HepG2 (cell line): ENCODE results near the gene SLC22A23. TPM values are rescaled to one million over a fixed set of nuclear protein-coding genes. Genes with fewer than 3 reads are reported as not detected.

Experiments
- ADNP ChIP-seq: sonication (generic); formaldehyde crosslinking; IDR thresholded peaks from 2 replicates; pipeline ENCODE4 v1.4.0; 2020; ENCODE audit warnings: missing genetic modification reagents
- ARHGAP35 ChIP-seq: sonication (generic); formaldehyde crosslinking; IDR thresholded peaks from 2 replicates; pipeline ENCODE4 v1.9.0; 2022; ENCODE audit warnings: mild to moderate bottlenecking, inconsistent platforms, moderate library complexity, missing genetic modification reagents, borderline replicate concordance
- DDIT3 ChIP-seq: sonication (generic); formaldehyde crosslinking; IDR thresholded peaks from 2 replicates; pipeline ENCODE4 v1.4.0; 2020; ENCODE audit warnings: mild to moderate bottlenecking, missing genetic modification reagents
- FOXK1 ChIP-seq: sonication (generic); formaldehyde crosslinking; IDR thresholded peaks from 2 replicates; pipeline ENCODE4 v1.4.0; 2020; ENCODE audit warnings: low read depth, missing genetic modification reagents, borderline replicate concordance
- HOXA3 ChIP-seq: sonication (generic); formaldehyde crosslinking; IDR thresholded peaks from 2 replicates; pipeline ENCODE4 v1.5.0; 2020; ENCODE audit warnings: missing genetic modification reagents
- KDM3A ChIP-seq: IDR thresholded peaks from 2 replicates; pipeline ENCODE4 v1.6.1; 2018; ENCODE audit warnings: low read depth, missing compliant biosample characterization
- KLF9 ChIP-seq: IDR thresholded peaks from 2 replicates; pipeline ENCODE4 v1.6.1; 2016; ENCODE audit warnings: low read depth
- MBD4 ChIP-seq: IDR thresholded peaks from 2 replicates; pipeline ENCODE4 v1.6.1; 2012; ENCODE audit warnings: low read length, inconsistent platforms, borderline replicate concordance
- NFYB ChIP-seq: sonication (generic); formaldehyde crosslinking; IDR thresholded peaks from 2 replicates; pipeline ENCODE4 v1.4.0; 2020; ENCODE audit warnings: missing genetic modification reagents
- NFYC ChIP-seq: IDR thresholded peaks from 2 replicates; pipeline ENCODE4 v1.6.1; 2016; ENCODE audit warnings: missing genetic modification reagents, missing compliant biosample characterization
- NKX3-1 ChIP-seq: sonication (generic); formaldehyde crosslinking; IDR thresholded peaks from 2 replicates; pipeline ENCODE4 v1.5.0; 2020; ENCODE audit warnings: missing genetic modification reagents
- NONO ChIP-seq, 2 experiments: fragments of 450-650 bp in 1 of 2; sonication (generic) in 1 of 2; formaldehyde crosslinking in 1 of 2; IDR thresholded peaks in 1 of 2; conservative IDR thresholded peaks in 1 of 2; 2 replicates each; pipeline versions ENCODE4 v1.6.1 to v1.8.0; 2017 to 2022; ENCODE audit warnings: mild to moderate bottlenecking in 1 of 2, missing genetic modification reagents in 1 of 2, moderate library complexity in 1 of 2
- PHF21A ChIP-seq: sonication (generic); formaldehyde crosslinking; IDR thresholded peaks from 2 replicates; pipeline ENCODE4 v1.5.0; 2020; ENCODE audit warnings: mild to moderate bottlenecking, missing genetic modification reagents
- SALL1 ChIP-seq: sonication (generic); formaldehyde crosslinking; IDR thresholded peaks from 2 replicates; pipeline ENCODE4 v1.8.0; 2022; ENCODE audit warnings: mild to moderate bottlenecking, missing genetic modification reagents
- SAP130 ChIP-seq: IDR thresholded peaks from 2 replicates; pipeline ENCODE4 v1.6.1; 2016; ENCODE audit warnings: low read depth
- SKIL ChIP-seq: sonication (generic); formaldehyde crosslinking; IDR thresholded peaks from 2 replicates; pipeline ENCODE4 v1.8.0; 2022; ENCODE audit warnings: missing genetic modification reagents, mild to moderate bottlenecking, moderate library complexity, borderline replicate concordance
- ZKSCAN5 ChIP-seq: sonication (generic); formaldehyde crosslinking; IDR thresholded peaks from 2 replicates; pipeline ENCODE4 v1.5.1; 2020; ENCODE audit warnings: mild to moderate bottlenecking, missing genetic modification reagents
- ZNF124 ChIP-seq: sonication (generic); formaldehyde crosslinking; IDR thresholded peaks from 2 replicates; pipeline ENCODE4 v1.4.0; 2020; ENCODE audit warnings: missing genetic modification reagents
- ZNF205 ChIP-seq: IDR thresholded peaks from 2 replicates; pipeline ENCODE4 v1.6.1; 2018; ENCODE audit warnings: missing biosample characterization, missing genetic modification reagents
- ZNF292 ChIP-seq: sonication (generic); formaldehyde crosslinking; IDR thresholded peaks from 2 replicates; pipeline ENCODE4 v1.8.1; 2022; ENCODE audit warnings: mild to moderate bottlenecking, low read depth, missing genetic modification reagents, borderline replicate concordance
- ZNF451 ChIP-seq: sonication (generic); formaldehyde crosslinking; IDR thresholded peaks from 2 replicates; pipeline ENCODE4 v1.5.0; 2020; ENCODE audit warnings: mild to moderate bottlenecking, missing genetic modification reagents
- ZNF75D ChIP-seq: sonication (generic); formaldehyde crosslinking; IDR thresholded peaks from 2 replicates; pipeline ENCODE4 v1.8.1; 2023; ENCODE audit warnings: missing genetic modification reagents, mild to moderate bottlenecking, borderline replicate concordance
- polyA plus RNA-seq, 8 experiments: library from polyadenylated mRNA; depleted of rRNA in 3 of 8; stranded (reverse) in 7 of 8; unstranded in 1 of 8; fragments of >200 nt; fragmentation: Illumina TruSeq in 4 of 8; extraction: Trizol in 4 of 8; gene quantifications; 2 replicates each; pipeline versions ENCODE4 v1.2.1 to v1.2.3, GENCODE V29; 2011 to 2016; ENCODE audit warnings: low read depth in 4 of 8, missing spikeins in 1 of 8, mixed read lengths in 1 of 8; ENCODE audit not compliant: insufficient read depth in 1 of 8
- total RNA-seq, 5 experiments: library from RNA; depleted of rRNA; stranded (reverse); fragments of >200 nt; fragmentation: Illumina TruSeq; extraction: Trizol; gene quantifications; 2 replicates each; pipeline ENCODE4 v1.2.3, GENCODE V29; 2016; ENCODE audit warnings: low read depth in 1 of 5
- TF ChIP-seq, protein P1 (sequence below): sonication (generic); formaldehyde crosslinking; IDR thresholded peaks from 2 replicates; pipeline ENCODE4 v1.4.0; 2020; ENCODE audit warnings: mild to moderate bottlenecking, missing genetic modification reagents
- TF ChIP-seq, protein P2 (sequence below): sonication (generic); formaldehyde crosslinking; IDR thresholded peaks from 2 replicates; pipeline ENCODE4 v1.4.0; 2020; ENCODE audit warnings: missing genetic modification reagents

The SLC22A23 gene
- total and polyA plus RNA-seq, 2 of the 13 experiments (the other 11 are each of a cell fraction or from before 2014, with no cell fraction given), result 11.8 to 17.5 TPM

DNA sequence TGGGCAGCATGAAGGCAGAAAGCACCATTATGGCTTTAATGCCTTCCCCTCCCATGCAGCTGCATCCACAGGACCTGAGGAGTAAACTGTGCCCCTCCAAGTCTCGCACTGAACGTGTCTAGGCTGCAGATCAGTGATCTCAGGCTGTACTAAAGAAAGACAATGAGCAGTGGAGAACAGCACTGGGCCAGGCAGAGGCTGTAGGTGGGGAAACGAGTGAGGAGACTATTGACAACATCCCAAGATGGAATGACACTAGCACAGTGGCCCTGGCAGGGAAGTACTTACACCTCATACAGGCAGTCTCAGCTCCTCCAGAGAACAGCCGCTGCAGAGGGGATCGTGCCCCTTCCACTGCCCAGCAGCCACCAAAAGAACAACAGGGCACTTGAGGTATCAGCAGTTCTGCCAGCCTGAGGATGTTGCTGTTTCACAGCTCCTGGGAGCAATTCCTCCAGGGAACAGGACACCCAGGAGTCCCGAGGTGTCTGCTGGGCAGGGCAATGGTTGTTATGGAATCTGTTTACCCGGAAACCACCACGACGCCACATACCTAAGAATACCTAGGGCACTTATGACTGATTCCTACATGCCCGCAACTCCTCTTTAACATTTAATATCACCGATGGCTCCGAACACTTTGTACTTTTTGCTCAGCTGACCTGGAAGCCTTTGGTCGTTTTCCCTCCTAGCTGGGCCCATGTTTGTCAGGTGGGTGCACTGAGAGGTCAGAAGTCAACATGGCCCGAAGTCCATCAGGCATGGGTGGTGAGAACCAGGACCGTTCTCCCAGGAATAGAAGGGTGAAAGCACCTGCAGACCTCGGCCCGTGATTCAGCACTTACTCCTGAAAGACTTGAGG lies 79.1 kb downstream of the SLC22A23 start (continued):
- TF ChIP-seq ZNF75D (CRISPR knock-in tag) (no peak), ADNP (CRISPR knock-in tag) (no peak), NKX3-1 (no peak), ARHGAP35 (0 out of 2 replicates have a peak, but pooled peaks have one; percentile 20), KDM3A (CRISPR knock-in tag) (0 out of 2 replicates have a peak, but pooled peaks have one; percentile 54), NFYC (CRISPR knock-in tag) (0 out of 2 replicates have a peak, but pooled peaks have one; percentile 32), SALL1 (CRISPR knock-in tag) (peak; percentile 94), FOXK1 (peak; percentile 71; the same call in 1 of the 2 replicates), SKIL (CRISPR knock-in tag) (0 out of 2 replicates have a peak, but pooled peaks have one; percentile 31), NFYB (CRISPR knock-in tag) (peak; percentile 21; the same call in 1 of the 2 replicates), DDIT3 (CRISPR knock-in tag) (no peak), ZNF451 (CRISPR knock-in tag) (0 out of 2 replicates have a peak, but pooled peaks have one; percentile 39), KLF9 (CRISPR knock-in tag) (peak; percentile 71; the same call in 1 of the 2 replicates), ZNF124 (CRISPR knock-in tag) (peak; percentile 64; the same call in 1 of the 2 replicates), ZKSCAN5 (CRISPR knock-in tag) (peak; percentile 44; the same call in 1 of the 2 replicates), MBD4 (no peak), NONO (IDR thresholded peaks at IDR 0.05) (no peak), NONO (CRISPR knock-in tag; conservative IDR thresholded peaks at IDR 0.05) (no peak), PHF21A (CRISPR knock-in tag) (peak; percentile 88), SAP130 (CRISPR knock-in tag) (peak; percentile 66), HOXA3 (CRISPR knock-in tag) (peak; percentile 79; the same call in 1 of the 2 replicates), ZNF292 (CRISPR knock-in tag) (0 out of 2 replicates have a peak, but pooled peaks have one; percentile 29), ZNF205 (CRISPR knock-in tag) (0 out of 2 replicates have a peak, but pooled peaks have one; percentile 56)
- TF ChIP-seq, protein P1, sequence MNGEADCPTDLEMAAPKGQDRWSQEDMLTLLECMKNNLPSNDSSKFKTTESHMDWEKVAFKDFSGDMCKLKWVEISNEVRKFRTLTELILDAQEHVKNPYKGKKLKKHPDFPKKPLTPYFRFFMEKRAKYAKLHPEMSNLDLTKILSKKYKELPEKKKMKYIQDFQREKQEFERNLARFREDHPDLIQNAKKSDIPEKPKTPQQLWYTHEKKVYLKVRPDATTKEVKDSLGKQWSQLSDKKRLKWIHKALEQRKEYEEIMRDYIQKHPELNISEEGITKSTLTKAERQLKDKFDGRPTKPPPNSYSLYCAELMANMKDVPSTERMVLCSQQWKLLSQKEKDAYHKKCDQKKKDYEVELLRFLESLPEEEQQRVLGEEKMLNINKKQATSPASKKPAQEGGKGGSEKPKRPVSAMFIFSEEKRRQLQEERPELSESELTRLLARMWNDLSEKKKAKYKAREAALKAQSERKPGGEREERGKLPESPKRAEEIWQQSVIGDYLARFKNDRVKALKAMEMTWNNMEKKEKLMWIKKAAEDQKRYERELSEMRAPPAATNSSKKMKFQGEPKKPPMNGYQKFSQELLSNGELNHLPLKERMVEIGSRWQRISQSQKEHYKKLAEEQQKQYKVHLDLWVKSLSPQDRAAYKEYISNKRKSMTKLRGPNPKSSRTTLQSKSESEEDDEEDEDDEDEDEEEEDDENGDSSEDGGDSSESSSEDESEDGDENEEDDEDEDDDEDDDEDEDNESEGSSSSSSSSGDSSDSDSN (CRISPR knock-in tag), result no peak
- TF ChIP-seq, protein P2, sequence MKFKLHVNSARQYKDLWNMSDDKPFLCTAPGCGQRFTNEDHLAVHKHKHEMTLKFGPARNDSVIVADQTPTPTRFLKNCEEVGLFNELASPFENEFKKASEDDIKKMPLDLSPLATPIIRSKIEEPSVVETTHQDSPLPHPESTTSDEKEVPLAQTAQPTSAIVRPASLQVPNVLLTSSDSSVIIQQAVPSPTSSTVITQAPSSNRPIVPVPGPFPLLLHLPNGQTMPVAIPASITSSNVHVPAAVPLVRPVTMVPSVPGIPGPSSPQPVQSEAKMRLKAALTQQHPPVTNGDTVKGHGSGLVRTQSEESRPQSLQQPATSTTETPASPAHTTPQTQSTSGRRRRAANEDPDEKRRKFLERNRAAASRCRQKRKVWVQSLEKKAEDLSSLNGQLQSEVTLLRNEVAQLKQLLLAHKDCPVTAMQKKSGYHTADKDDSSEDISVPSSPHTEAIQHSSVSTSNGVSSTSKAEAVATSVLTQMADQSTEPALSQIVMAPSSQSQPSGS (CRISPR knock-in tag), result peak; percentile 67
